SU-DHL-6 (cell line): ENCODE results near the gene RHOT2.

Source experiments
- H2AFZ ChIP-seq: fragments of 200-600 bp; sonication (generic); 2 replicates; pipeline ENCODE4 v1.6.1; 2014; ENCODE audit warnings: low read depth, mild to moderate bottlenecking, moderate library complexity, mixed read lengths, antibody characterized with exemption, low read length; ENCODE audit not compliant: severe bottlenecking
- H3F3A ChIP-seq: fragments of 200-600 bp; shearing (Covaris generic); 2 replicates; pipeline ENCODE4 v1.6.0; 2016; ENCODE audit warnings: antibody characterized with exemption, mild to moderate bottlenecking; ENCODE audit not compliant: insufficient read depth
- H3K27ac ChIP-seq: fragments of 200-600 bp; sonication (generic); 2 replicates; pipeline ENCODE4 v1.5.1; 2016; ENCODE audit warnings: low read depth, mild to moderate bottlenecking, low read length, moderate library complexity, mixed read lengths
- H3K27me3 ChIP-seq: fragments of 200-600 bp; sonication (generic), shearing (Covaris generic); 2 replicates; pipeline ENCODE4 v1.6.0; 2014; ENCODE audit warnings: mild to moderate bottlenecking, low read length
- H3K36me3 ChIP-seq: fragments of 200-600 bp; sonication (generic); 2 replicates; pipeline ENCODE4 v1.6.1; 2014; ENCODE audit warnings: mild to moderate bottlenecking, low read length, mixed read lengths
- H3K4me2 ChIP-seq: fragments of 300-600, 200-600 bp; shearing (Covaris generic), sonication (generic); 2 replicates; pipeline ENCODE4 v1.6.0; 2014; ENCODE audit warnings: low read length, low read depth, mild to moderate bottlenecking; ENCODE audit not compliant: poor library complexity, severe bottlenecking
- H3K4me3 ChIP-seq: fragments of 200-600 bp; sonication (generic); 2 replicates; pipeline ENCODE4 v1.5.1; 2014; ENCODE audit warnings: antibody characterized with exemption, low read length, mild to moderate bottlenecking, mixed read lengths; ENCODE audit not compliant: insufficient read depth, poor library complexity, severe bottlenecking
- H3K79me2 ChIP-seq: fragments of 200-600 bp; sonication (generic); 2 replicates; pipeline ENCODE4 v1.6.1; 2014; ENCODE audit warnings: mild to moderate bottlenecking, low read length, moderate library complexity; ENCODE audit not compliant: insufficient read depth
- H3K9ac ChIP-seq: fragments of 200-600 bp; sonication (generic); 2 replicates; pipeline ENCODE4 v1.7.0; 2014; ENCODE audit warnings: mild to moderate bottlenecking, low read length
- H3K9me2 ChIP-seq: fragments of 200-600 bp; sonication (generic); replicated peaks from 2 replicates; pipeline ENCODE4 v1.6.1; 2014; ENCODE audit warnings: low read length; ENCODE audit not compliant: insufficient read depth
- H3K9me3 ChIP-seq: fragments of 200-600 bp; sonication (generic); 2 replicates; pipeline ENCODE4 v1.6.1; 2014; ENCODE audit warnings: low read length, mixed read lengths; ENCODE audit not compliant: insufficient read depth
- H4K20me1 ChIP-seq: fragments of 200-600 bp; sonication (generic); 2 replicates; pipeline ENCODE4 v1.6.1; 2014; ENCODE audit warnings: low read depth, mild to moderate bottlenecking, antibody characterized with exemption, low read length, moderate library complexity, mixed read lengths
- CTCF ChIP-seq: fragments of 200-600 bp; sonication (generic); IDR thresholded peaks from one replicate; pipeline ENCODE4 v1.5.1; 2017; ENCODE audit warnings: antibody characterized with exemption, mild to moderate bottlenecking, low read length, moderate library complexity; ENCODE audit not compliant: insufficient read depth, poor library complexity, severe bottlenecking
- EZH2phosphoT487 ChIP-seq: fragments of 200-600 bp; sonication (generic), shearing (Covaris generic); conservative IDR thresholded peaks from 2 replicates; pipeline ENCODE4 v1.6.1; 2018; ENCODE audit warnings: mild to moderate bottlenecking, antibody characterized with exemption, low read length, moderate library complexity, mixed read lengths

Gene RHOT2

GRCh38 chr16:683396-684070 is 15.6 kb downstream of the RHOT2 start:
- Histone ChIP-seq H3K9me2 (no peaks in the 10 kb centered on the region), H3K9me3 (no peaks in the 10 kb centered on the region), H3K79me2 (peaks cover 23% of the 10 kb centered on the region; the same call in 1 of the 2 replicates), H3K9ac (peak overlapping the region; percentile 58), H3K4me2 (peak overlapping the region; percentile 64), H3K27me3 (no peaks in the 10 kb centered on the region), H3K4me3 (peak overlapping the region; percentile 55), H3F3A (peaks cover 9% of the 10 kb centered on the region; the same call in 1 of the 2 replicates), H4K20me1 (no peaks in the 10 kb centered on the region), H3K36me3 (no peaks in the 10 kb centered on the region), H2AFZ (no peak overlapping the region), H3K27ac (peak overlapping the region; percentile 38; the same call in 1 of the 2 replicates)
- TF ChIP-seq CTCF (no peak), EZH2phosphoT487 (no peak)

GRCh38 chr16:684071-684794 is 16.3 kb downstream of the RHOT2 start, which contains the start of gene JMJD8:
JMJD8 (minus strand) TSS chr16:684334; CDS start chr16:684319, 15 bp downstream.
- TF ChIP-seq EZH2phosphoT487, result no peak
- TF ChIP-seq CTCF, result no peak
- Histone ChIP-seq H3K9me2 (no peaks in the 10 kb centered on the region), H2AFZ (no peak within 1 kb of the TSS), H3K9me3 (no peaks in the 10 kb centered on the region), H3K4me2 (peak within 1 kb of the TSS; percentile 64), H4K20me1 (no peaks in the 10 kb centered on the region), H3K9ac (peak within 1 kb of the TSS; percentile 58), H3K4me3 (peak within 1 kb of the TSS; percentile 55), H3K79me2 (peaks cover 23% of the 10 kb centered on the region; the same call in 1 of the 2 replicates), H3K36me3 (no peaks in the 10 kb centered on the region), H3F3A (peaks cover 4% of the 10 kb centered on the region; the same call in 1 of the 2 replicates), H3K27ac (peak within 1 kb of the TSS; percentile 38; the same call in 1 of the 2 replicates), H3K27me3 (no peaks in the 10 kb centered on the region)

GRCh38 chr16:684961-685696 is 17.2 kb downstream of the RHOT2 start:
- Histone ChIP-seq H3K79me2 (peaks cover 23% of the 10 kb centered on the region; the same call in 1 of the 2 replicates), H3K9me3 (no peaks in the 10 kb centered on the region), H3F3A (no peaks in the 10 kb centered on the region; the same call in 1 of the 2 replicates), H3K9ac (no peak overlapping the region), H3K27me3 (no peaks in the 10 kb centered on the region), H3K36me3 (no peaks in the 10 kb centered on the region), H3K4me3 (no peak overlapping the region), H3K9me2 (no peaks in the 10 kb centered on the region), H2AFZ (no peak overlapping the region), H4K20me1 (no peaks in the 10 kb centered on the region), H3K27ac (no peak overlapping the region), H3K4me2 (no peak overlapping the region)
- TF ChIP-seq CTCF (no peak), EZH2phosphoT487 (no peak)
